NOMO-1 treated with dmso at 0.1 percent for 144 hours (cell line): ENCODE measurements around the gene LRRC8E.

Experiments used
- DNase-seq: peaks from one replicate; lab custom pipeline; 2025; ENCODE audit not compliant: unreplicated experiment; lab: John Stamatoyannopoulos, UW

Gene LRRC8E

DNA sequence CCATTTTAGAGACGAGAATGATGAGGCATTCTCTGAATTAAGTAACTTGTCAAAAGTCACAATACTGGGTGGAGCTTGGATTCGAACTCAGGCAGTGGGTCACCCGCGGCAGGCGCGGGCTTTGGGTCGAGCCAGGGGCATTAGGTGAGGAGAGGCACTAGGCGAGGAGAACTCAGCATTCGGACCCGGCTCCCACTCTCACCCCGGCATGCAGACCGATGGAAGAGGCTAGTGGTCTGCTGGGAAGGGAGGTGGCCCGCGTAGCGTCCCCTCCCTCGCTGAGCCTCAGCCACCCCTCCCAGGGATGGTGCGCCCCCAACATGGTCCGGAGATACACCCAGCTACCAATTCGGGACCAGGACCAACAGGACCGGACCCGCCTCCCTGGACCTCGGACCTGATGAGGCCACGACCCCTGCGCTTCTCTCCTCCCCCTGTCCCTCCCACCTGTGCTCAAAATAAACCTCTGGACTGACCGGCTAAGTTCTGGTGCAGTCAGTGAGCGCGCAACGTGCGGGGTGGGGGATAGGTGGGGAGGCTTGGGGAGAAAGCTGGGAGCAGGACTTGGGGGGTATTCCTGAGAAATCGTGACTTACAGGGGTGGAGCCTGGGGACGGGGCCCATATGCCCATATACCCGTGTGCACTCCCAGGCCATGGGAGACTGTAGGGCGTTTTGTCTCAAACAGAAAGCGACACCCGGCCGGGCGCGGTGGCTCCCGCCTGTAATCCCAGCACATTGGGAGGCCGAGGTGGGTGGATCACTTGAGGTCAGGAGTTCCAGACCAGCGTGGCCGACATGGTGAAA, 30.5 kb downstream of the LRRC8E start:
- DNase-seq = no peak

DNA sequence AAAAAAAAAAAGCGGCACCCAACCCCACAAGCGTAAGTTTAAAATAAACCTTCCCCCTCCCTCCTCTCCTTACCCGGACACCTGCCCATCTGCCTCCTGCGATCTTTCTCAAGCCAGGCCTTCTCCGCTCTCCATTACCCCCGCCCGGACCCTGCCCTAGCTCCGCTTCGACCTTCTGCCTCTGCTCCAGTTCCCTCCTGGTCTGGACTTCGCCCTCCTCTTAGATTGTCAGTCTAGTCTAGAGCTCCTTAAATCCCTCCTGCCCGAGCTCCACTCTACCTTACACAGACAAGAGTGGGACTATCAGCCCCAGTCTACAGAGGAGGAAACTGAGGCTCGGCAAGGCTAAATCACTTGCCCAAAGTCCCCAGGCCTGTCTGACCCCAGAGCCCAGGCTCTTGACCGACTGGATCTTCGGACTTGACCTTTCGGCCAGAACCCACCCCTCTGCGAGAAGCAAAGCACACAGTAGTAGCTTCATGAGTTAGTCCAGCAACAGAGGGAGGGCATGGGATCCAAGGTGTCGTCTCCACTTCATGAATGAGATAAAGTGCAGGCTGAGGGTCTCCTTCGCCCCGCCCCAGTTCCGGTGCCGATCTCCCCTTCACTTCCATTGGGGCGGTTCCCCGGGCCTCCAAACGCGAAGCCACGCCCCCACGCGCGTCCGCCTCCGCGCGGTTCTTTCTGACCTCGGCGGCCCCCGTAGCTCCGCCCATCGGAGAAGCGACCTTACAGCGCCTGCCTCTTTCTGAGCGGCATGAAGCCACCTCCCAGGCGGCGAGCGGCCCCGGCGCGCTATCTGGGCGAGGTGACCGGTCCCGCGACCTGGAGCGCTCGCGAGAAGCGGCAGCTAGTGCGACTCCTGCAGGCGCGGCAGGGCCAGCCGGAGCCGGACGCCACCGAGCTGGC, 31.6 kb downstream of the LRRC8E start, which contains the start of gene SNAPC2:
Gene SNAPC2, plus strand, starts transcription at position 729 of the 909 bp plus-strand sequence. Its CDS starts 29 bp downstream, at position 758.
- DNase-seq = peak; percentile 87

DNA sequence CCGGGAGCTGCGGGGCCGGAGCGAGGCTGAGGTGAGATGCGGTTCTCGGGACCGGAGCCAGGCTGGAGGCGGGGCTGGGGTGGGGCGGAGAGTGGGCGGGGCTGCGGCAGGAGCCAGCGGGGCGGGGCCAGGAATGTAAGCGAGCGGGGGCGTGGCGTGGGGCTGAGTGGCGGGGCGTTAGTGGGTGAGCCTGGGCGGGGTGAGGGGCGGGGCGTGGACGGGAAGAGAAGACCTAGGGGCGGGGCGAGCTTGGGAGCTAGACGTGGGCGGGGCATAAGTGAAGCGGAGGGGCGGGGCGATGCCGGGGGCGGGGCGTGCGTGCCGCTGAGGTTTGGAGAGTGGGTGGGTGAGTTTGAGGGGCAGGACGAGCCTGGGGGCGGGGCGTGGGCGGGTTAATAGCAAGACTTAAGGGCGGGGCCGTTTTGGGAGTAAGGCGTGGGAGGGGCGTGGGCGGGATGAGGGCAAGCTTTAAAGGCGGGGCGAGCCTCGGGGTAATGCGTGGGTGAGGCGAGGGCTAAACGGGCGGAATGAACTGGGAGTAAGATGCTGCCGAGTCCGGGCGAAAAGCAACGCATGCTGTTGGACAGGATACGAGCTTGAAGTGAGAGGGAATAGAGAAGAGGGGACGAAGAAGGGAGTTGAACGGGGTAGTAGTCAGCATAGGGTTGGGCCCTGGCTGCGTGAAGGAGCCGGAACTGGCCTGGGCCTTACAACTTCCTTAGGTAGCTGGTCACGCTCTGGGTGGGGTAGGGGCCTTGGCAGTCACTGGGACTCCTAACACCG, 32.4 kb downstream of the LRRC8E start:
- DNase-seq = peak; percentile 94

DNA sequence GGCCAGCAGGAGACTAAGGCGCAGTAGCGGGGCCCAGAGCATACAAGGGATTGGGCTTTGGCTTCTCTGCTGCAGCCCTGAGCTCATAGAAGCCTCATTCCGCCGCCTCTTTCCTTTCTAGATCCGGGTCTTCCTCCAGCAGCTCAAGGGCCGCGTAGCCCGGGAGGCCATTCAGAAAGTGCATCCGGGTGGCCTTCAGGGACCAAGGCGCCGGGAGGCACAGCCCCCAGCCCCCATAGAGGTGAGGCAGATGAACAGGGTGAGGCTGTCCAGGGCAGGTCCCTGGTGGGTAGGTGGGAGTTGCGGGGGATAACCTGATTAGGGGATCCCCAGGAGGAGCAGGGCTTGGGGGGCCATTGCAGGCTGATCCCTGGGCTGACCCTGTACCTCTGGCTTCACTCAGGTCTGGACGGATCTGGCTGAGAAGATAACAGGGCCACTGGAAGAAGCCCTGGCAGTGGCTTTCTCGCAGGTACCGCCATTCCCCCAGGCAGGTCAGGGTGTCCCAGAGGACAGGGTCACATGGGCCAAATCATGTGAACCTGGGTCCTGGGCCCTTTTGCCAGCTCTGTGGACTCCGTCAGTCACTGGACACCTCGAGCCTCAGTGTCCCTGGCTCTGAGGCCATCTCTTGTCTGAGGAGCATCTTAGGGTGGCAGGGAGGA, 33.1 kb downstream of the LRRC8E start:
- DNase-seq = no peak

DNA sequence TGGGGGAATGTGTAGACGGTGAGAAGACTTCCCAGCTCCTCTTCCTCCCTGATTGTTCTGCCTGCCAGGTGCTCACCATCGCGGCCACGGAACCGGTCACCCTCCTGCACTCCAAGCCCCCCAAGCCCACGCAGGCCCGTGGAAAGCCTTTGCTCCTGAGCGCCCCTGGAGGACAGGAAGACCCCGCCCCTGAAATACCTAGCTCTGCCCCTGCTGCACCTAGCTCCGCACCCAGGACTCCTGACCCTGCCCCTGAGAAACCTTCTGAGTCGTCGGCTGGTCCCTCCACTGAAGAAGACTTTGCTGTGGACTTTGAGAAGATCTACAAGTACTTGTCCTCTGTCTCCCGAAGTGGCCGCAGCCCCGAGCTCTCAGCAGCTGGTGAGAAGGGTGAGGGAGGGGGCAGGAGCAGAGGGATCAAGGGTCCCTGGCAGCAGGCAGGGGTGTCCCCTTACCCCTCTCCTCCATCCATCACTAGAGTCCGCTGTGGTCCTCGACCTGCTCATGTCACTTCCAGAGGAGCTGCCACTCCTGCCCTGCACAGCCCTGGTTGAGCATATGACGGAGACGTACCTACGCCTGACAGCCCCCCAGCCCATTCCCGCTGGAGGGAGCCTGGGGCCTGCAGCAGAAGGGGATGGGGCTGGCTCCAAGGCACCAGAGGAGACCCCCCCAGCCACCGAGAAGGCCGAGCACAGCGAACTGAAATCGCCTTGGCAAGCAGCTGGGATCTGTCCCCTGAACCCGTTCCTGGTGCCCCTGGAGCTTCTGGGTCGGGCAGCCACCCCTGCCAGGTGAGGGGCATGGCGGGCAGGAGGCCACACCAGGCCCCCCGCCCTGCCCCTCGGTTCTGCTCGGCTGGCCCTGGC, 33.9 kb downstream of the LRRC8E start:
- no peak for DNase-seq

DNA sequence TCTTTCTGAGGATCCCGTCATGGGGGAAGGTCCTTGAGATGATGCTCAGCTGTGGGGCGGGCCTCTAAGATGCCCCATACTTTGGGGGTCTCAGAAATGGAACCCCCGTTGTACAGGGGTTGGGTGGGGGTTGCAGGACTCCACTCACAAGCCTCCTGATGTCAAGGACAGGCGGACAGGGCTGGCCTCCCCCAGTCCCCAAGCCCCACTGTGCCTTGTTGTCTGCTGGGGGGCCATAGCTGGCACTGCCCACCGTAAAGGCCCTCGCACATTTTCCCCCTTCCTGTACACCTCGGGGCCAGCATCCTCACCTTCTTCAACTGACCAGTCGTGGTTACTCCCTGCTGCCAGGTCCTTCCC, 34.5 kb downstream of the LRRC8E start:
- DNase-seq = no peak

DNA sequence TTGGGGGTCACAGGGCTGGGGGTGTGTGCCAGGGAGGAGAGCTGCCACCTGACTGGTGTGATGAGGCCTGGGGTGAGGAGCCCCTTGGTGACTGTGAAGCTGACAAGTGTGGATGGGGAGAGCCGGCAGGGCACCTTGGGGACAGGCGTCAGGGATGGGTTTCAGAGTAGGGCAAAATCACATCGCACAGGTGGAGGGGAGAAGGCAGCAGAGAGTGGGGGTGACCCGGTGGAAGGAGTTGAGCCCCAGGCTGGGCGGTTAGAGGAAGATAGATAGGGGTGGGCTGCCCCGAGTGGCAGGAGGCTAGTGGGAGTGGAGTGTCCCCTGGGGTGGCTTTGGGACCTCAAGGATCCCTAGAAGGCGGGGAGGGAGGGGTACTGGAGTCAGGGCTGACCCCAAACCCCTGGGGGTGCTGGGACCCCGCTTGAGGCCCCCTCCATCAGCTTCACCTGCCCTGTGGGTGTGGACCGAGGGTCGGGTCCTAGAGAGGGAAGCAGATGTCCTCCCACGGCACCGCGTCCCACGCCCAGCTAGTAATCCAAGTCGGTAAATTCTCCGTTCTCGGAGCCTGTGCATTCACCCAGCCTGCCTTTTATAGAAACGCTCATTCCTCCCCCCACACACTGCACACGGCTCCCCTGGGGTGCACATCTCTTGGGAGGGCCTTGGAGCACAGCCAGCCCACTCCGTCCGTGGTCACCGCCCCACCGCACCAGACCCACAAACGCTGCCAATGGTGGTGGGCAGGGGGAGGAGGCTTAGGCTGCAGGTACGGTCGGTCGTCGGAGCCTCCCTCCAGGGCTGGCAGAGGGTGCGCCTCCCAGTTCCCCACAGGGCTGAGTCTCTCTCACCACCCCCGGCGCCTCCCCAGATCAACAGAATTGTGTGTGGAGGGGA, 35.2 kb downstream of the LRRC8E start:
- DNase-seq = no peak

DNA sequence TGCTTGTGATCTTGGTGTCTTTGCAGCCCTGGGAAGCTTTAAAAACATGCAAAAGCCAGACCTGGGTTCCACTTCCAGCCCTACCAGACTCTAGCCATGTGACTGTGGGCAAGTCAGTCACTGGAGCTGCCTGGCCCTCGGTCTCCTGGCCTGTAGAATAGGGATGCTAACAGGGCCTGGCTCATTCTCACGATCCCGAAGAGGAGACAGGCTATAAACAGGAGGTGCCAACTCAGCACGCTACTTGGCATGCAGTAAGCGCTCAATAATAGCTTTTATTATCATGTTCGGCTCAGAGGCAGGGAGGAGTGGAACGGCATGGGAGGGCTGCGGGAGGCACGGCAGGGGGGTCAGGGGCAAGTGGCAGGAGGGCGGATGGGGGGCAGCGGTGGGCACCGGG, 35.9 kb downstream of the LRRC8E start:
- no peak for DNase-seq

DNA sequence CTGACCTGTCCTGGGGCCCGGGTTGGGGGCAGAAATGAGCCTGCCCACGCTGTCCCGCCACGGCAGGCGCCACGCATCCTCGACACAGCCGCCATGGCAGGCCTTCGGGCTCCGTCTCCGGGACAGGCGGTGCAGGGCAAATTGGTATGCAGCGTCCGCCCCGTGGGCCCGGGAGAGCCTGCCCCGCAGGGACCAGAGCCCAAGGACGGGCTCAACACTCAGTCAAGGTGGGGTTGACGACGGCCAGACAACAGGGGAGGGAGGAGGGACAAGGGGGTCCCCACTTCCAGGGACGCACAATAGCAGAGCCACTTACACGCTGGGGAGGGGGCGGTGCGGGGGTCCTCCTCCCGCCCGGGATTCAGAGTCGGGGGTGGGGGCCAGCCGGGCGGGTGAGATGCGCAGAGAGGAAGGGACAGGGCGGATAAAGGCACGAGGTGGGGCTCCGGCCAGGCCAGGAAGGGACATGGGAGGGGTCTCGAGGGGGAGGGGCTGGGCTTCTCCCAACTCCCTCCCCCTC, 36.4 kb downstream of the LRRC8E start:
- DNase-seq = no peak

DNA sequence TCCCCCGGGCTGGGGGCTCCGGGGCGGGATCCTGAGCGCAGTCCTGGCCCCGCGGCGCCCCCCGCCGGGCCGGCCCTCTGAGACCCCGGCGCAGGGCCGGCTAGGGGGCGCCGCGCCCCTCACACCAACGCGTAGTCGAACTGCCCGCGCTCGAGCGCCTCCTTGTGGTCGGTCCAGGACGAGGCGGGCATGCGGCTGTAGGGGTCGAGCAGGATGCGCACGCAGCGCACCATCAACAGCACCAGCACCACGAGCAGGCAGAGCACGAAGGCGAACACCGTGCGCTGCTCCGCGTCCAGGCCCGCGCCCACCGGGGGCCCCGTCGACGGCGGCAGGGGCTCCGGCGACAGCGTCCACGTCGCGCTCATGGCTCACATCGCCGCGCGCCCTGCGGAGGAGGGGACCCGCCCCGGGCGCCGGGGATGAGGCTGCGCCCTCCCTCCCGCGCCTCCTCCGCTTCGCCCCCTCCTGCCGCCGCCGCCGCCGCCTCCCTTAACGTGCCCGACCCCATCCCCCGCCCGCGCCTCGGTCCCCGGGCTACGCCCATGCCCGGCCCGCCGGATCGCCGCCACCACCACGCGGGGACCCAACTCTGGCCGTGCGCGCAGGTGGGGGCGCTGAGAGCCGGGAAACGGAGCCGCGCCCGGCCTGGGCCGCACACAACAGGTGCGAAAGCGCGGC, 37.0 kb downstream of the LRRC8E start:
- peak; percentile 45 for DNase-seq

DNA sequence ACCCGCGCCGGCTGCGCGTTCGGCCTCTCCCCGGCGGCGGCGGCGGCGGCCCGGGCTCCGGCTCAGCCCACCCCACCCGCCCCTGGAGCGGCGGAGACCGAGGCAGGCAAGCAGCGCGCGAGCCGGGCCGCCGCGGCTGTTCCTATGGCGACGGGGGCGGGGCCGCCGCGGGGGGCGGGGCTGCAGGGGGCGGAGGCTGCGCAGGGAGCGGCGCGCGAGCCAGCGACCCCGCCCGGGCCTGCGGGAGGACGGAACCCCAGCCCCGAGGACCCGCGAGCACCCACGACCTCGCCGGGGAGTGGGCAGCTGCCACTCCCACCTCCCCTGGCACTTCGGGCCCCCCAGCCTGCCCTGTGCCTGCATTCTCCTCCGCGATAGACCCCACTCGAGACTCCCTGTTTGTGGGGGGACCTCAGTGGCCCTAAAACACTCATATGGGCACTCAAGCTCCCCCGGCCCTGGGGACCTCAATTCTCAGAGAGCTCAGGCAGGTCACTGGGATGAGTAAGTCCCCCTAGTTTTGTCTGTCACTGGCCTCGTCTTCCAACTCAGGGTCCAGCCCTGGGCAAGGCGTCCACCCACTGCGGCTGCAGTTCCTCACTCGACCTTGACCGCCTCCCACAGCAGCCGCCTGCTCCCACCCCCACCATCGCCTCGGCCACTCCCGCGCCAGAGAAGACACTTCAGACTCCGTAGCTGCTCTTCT, 37.9 kb downstream of the LRRC8E start, which contains the start of gene CTXN1:
Gene CTXN1, minus strand, starts transcription at position 115 of the 706 bp plus-strand sequence. CDS start 597 bp downstream, outside the sequence.
- no peak for DNase-seq

DNA sequence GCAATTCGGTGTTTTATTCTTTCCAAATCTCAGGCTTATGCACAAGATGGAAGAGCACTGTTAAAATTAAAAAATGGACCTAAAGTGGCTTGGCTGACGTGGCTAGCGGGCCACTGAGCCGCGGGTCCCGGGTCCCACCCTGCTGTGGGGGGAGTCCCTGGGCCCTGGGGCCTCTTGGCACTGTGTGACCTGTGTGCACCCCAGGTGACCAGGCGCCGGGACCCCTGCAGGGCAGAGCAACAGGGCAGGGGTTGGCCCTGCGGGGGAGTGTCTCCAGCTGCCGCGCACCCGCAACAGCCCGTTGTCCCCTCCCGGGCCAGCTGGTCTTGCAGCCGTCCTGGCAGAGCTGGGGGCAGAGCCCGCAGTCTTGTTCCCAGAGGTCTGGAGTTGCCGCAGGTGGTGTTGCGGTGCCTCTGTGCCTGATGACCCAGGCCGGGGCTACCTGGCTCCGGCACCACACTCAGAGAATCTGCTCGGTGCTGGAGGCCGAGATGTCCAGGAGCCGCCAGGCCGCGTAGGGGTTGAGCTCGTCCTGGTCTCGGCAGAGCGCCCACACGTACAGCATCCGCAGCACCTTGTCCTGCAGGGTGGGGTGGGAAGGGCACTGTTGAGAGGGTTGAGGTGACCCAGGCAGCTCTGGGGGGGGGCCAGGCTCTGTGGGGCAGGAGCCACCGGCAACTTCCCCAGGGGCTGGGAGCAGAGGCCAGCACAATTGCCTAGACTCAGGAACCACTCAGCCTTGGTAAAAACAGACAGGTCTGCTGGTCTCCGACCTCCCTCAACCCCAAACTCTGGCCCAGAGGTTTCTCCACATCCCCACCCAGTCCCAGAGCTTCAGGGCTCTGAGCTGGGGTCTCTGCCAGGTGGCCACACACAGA, 38.7 kb downstream of the LRRC8E start:
- DNase-seq = no peak

DNA sequence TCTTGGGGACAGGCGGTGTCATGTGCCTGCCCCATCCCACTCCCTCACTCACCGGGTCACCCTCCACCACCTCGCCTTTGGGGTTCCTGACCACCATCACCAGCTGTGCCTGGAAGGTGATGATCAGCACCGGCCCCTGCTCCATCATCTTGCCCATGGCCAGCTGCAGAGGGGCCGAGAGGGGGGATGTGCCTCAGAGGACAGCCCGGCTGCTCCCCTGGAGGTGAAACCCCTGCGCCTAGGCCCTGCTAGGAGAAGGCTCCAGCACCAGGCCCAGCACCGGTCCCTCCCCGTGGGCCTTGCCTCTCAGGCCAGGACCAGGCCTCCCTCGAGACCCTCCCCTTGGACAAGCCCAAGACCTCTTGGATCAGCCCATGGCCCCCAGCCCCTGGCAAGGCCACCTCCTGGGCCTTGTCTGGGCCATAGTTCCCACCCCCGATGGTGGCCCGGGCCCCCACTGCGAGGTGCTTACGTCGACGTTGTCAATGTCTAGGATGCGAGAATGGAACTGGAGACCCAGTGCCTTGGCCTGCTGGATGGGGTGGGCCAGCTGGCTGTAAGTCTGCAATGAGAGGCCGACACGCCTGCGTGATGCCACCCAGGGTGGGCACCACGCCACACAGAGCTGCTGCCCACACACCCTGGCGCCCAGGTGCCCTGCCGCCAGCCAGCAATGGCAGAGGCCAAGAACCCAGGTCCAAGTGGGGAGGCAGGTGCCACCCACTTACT, 39.5 kb downstream of the LRRC8E start:
- no peak for DNase-seq

DNA sequence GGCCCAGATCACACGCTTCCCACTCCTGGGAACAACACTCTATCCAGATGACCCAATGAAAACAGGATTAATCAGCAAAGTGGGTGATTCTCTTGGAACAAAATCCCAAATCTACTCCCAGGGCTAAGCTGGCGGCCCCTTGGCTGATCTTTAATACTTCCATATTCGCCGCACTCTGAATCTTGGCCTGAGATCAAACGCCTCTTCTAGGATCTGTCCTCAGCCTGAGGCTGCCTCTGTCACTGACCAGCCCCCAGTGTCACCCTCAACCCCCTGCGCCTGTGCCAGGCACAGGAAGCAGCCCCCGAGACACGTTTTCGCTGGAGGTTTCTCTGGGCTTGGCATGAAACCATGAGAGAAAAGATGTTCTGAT, 40.0 kb downstream of the LRRC8E start:
- no peak for DNase-seq
